ENCODE data around the gene MATN3. TPM values are rescaled to one million over a fixed set of nuclear protein-coding genes. Genes with fewer than 3 reads are reported as not detected.
"Not testable (repeated sequence)": the region's sequence is repeated elsewhere in the genome, so short reads cannot be mapped to it uniquely, and the experiment has no call there.

MATN3 gene
- total and polyA plus RNA-seq, 2 of the 13 experiments (the other 11 are each of a cell fraction or from before 2014, with no cell fraction given) = 36.1 to 208 TPM

DNA sequence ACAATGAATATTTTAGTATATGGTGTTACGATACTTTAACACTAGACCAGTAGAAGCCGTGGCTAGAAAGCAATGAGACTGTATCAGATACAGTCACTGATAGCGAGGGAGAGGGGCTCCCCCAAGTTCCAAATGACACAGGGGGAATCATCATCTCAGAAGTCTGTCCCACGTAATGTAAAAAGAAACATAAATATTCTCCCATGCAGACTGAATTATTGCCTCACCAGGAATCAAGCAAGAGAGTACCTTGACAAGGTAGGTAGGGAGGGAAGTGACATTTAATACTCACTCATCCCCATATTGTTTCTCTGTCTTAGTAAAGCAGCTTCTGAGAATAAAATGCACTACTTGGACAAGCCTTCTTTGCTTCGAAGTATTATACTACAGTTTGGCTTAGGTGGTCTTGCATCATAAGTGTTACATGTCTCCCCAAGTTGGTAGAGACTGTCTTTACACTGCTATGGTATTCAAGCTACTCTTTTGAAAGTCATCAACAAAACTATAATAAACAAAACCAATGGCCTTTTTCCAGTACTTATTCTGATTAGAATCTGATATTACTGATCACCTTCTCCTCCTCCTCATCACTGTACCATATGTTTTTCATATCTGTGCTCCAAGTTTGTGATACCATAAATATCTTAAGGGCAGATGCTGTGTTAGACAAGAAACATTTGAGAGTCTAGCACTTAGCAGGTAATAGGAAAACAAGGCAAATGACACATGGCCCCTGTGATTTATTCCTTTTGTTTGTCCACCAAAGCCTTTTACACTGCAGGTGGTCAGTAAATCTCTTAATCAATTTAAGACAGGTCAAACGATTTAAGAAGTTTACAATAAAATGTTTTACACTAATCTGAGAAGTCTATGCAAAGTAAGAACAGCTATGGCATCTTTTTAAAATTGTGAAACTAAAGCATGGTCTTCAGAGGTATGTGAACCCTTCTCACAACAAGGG is 36.3 kb upstream of the MATN3 start (continued):
- 0 out of 2 replicates have a peak, but pooled peaks have one; percentile 12 for TF ChIP-seq GATAD2A (CRISPR knock-in tag; IDR thresholded peaks at IDR 0.05)
- no peak for TF ChIP-seq ZSCAN21 (CRISPR knock-in tag; IDR thresholded peaks at IDR 0.05; ENCODE audit: borderline replicate concordance)
- no peak for TF ChIP-seq MED8 (CRISPR knock-in tag; IDR thresholded peaks at IDR 0.05; ENCODE audit: insufficient replicate concordance)
- TF ChIP-seq, protein P1, sequence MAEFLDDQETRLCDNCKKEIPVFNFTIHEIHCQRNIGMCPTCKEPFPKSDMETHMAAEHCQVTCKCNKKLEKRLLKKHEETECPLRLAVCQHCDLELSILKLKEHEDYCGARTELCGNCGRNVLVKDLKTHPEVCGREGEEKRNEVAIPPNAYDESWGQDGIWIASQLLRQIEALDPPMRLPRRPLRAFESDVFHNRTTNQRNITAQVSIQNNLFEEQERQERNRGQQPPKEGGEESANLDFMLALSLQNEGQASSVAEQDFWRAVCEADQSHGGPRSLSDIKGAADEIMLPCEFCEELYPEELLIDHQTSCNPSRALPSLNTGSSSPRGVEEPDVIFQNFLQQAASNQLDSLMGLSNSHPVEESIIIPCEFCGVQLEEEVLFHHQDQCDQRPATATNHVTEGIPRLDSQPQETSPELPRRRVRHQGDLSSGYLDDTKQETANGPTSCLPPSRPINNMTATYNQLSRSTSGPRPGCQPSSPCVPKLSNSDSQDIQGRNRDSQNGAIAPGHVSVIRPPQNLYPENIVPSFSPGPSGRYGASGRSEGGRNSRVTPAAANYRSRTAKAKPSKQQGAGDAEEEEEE (CRISPR knock-in tag; IDR thresholded peaks at IDR 0.05; ENCODE audit: borderline replicate concordance) = no peak
- no peak for TF ChIP-seq MXD4 (CRISPR knock-in tag; IDR thresholded peaks at IDR 0.05)
- TF ChIP-seq ESRRA (CRISPR knock-in tag; IDR thresholded peaks at IDR 0.05; ENCODE audit: low read depth) = no peak

DNA sequence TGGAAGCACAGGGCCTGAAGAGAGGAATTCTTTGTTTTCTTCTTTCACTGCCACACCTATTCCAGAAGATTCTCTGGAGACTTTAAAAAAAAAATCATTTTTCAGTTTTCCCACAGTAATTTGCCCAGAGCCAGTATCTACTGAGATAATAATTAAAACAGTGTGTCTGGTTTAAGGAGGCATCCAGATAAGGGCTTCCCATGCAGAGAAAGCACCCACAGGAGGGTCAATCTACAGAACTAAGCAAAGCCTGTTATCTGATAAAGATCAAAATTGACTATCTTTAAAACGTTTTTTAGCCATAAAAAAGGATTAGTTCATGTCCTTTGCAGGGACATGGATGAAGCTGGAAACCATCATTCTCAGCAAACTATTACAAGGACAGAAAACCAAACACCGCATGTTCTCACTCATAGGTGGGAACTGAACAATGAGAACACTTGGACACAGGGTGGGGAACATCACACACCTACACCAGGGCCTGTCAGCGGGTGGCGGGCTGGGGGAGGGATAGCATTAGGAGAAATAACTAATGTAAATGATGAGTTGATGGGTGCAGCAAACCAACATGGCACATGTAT is 33.3 kb upstream of the MATN3 start:
- Histone ChIP-seq H3K79me2 (ENCODE audit: insufficient read depth, low read length) (peaks cover 94% of the 10 kb centered on the region), H3K4me1 (ENCODE audit: insufficient read depth, low read length) (peaks cover 63% of the 10 kb centered on the region), H3K36me3 (replicated peaks in 1 of 2; ENCODE audit: control insufficient read depth in 1 of 2, insufficient read depth in 2 of 2, low read length in 2 of 2) (peaks cover 5 to 19% of the 10 kb centered on the region in 2 experiments; a peak in 3 of 5 replicates), H4K20me1 (ENCODE audit: insufficient read depth, low read length) (peaks cover 77% of the 10 kb centered on the region)
- CTCF ChIA-PET (ENCODE audit: low intra/inter-chr PET ratio, low total read pairs); H3K9me3 ChIP-seq (ENCODE audit: low read length); ATAC-seq; H2AFZ ChIP-seq (ENCODE audit: low read length); intact Hi-C loops (cut with micrococcal nuclease; ENCODE audit: unreplicated experiment); H3K4me2 ChIP-seq (ENCODE audit: low read depth, low read length); FAIRE-seq; H3K4me3 ChIP-seq (replicated peaks in 1 of 3; ENCODE audit: insufficient read depth in 1 of 3, low read depth in 2 of 3, low read length in 3 of 3); BruUV-seq (replicated peaks); H3K27ac ChIP-seq (ENCODE audit: extremely low read length, insufficient read depth, low read length); H3K9ac ChIP-seq (ENCODE audit: insufficient read depth, low read depth, low read length); in situ Hi-C loops (cut with HindIII; ENCODE audit: extremely low pct_ligation_motif_present, low pct_unique_long_range_greater_than_20kb); H3K27me3 ChIP-seq (ENCODE audit: control insufficient read depth in 1 of 2, insufficient read depth in 2 of 2, low read length in 2 of 2); DNase-seq (ENCODE audit: low spot score): not testable (repeated sequence)
- TF ChIP-seq, protein P2, sequence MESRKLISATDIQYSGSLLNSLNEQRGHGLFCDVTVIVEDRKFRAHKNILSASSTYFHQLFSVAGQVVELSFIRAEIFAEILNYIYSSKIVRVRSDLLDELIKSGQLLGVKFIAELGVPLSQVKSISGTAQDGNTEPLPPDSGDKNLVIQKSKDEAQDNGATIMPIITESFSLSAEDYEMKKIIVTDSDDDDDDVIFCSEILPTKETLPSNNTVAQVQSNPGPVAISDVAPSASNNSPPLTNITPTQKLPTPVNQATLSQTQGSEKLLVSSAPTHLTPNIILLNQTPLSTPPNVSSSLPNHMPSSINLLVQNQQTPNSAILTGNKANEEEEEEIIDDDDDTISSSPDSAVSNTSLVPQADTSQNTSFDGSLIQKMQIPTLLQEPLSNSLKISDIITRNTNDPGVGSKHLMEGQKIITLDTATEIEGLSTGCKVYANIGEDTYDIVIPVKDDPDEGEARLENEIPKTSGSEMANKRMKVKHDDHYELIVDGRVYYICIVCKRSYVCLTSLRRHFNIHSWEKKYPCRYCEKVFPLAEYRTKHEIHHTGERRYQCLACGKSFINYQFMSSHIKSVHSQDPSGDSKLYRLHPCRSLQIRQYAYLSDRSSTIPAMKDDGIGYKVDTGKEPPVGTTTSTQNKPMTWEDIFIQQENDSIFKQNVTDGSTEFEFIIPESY (CRISPR knock-in tag; IDR thresholded peaks at IDR 0.05) = 0 out of 2 replicates have a peak, but pooled peaks have one; percentile 32
- WGBS (ENCODE audit: low lambda C conversion rate) = 77% methylated on average over 4 of the region's 4 CpGs
- POLR2A ChIA-PET = interaction anchor here (1.5 kb wide), 1 partner anchor 18 kb away, joined by 5 read pairs; no protein-coding TSS in a partner anchor

Measured in HepG2 (cell line).